ENCODE measurements around the gene SREBF2.

- TF ChIP-seq POLR2AphosphoS5 (IDR thresholded peaks at IDR 0.05) (no peak), POLR2A (IDR thresholded peaks at IDR 0.05) (no peak), EP300 (IDR thresholded peaks at IDR 0.05) (no peak)
Observed at GRCh38 chr22:41905411-41906202, 72.7 kb downstream of the SREBF2 start.
